SH-SY5Y (cell line): ENCODE results near the gene DCN.

Source experiments
- GATA2 ChIP-seq: IDR thresholded peaks from 2 replicates; pipeline ENCODE4 v1.6.1; 2011; ENCODE audit warnings: mild to moderate bottlenecking, low read depth, low read length
- GATA3 ChIP-seq: IDR thresholded peaks from 2 replicates; pipeline ENCODE4 v1.6.1; 2011; ENCODE audit warnings: low read depth, mild to moderate bottlenecking, low read length, moderate library complexity

- TF ChIP-seq GATA3 = no peak
- TF ChIP-seq GATA2 = no peak
Observed at GRCh38 chr12:91172096-91172495, 10.5 kb downstream of the DCN start.
